Posterior cingulate gyrus (tissue), 11 donors: ENCODE measurements around the gene RAB7A.
"Not testable (repeated sequence)": the region's sequence is repeated elsewhere in the genome, so short reads cannot be mapped to it uniquely, and the experiment has no call there.

Experiments
- DNase-seq, 10 donors: peaks; one replicate each; pipeline versions ENCODE4 v3.0.0 to v3.0.0-alpha.2; 2020 to 2021; ENCODE audit warnings: mixed read lengths in 3 of 10
- intact Hi-C: fragments of 100-400 bp; cut with DNase I; formaldehyde crosslinking; loops from one replicate; pipeline ENCODE4 v1.15.1; 2023

Gene RAB7A

GRCh38 chr3:128813097-128813496 lies 87.1 kb downstream of the RAB7A start:
- DNase-seq: peak in 8 of 10 donors; percentile 35 to 92 (median 64)
- intact Hi-C loops: loop anchor here (10.0 kb wide), 1 partner anchor 52 kb away; no protein-coding TSS in a partner anchor

GRCh38 chr3:128814060-128814459 lies 88.1 kb downstream of the RAB7A start:
- intact Hi-C loops: loop anchor here (10.0 kb wide), 1 partner anchor 51 kb away; no protein-coding TSS in a partner anchor
- DNase-seq: no peak

GRCh38 chr3:128814519-128815317 lies 88.7 kb downstream of the RAB7A start:
- no peak for DNase-seq

GRCh38 chr3:128815318-128816064 lies 89.5 kb downstream of the RAB7A start:
- intact Hi-C loops: loop anchor here (10.0 kb wide), 1 partner anchor 49 kb away; no protein-coding TSS in a partner anchor
- no peak for DNase-seq

More at GRCh38 chr3:128814519-128815317, 88.7 kb downstream of the RAB7A start:
- intact Hi-C loops: loop anchor here (10.0 kb wide), 1 partner anchor 50 kb away; no protein-coding TSS in a partner anchor

GRCh38 chr3:128818186-128818787 lies 92.3 kb downstream of the RAB7A start:
- intact Hi-C loops: loop anchor here (10.0 kb wide), 1 partner anchor 47 kb away; no protein-coding TSS in a partner anchor
- DNase-seq: no peak

- intact Hi-C loops: no loop called here
- no peak for DNase-seq
Observed at GRCh38 chr3:128820252-128820839, 94.4 kb downstream of the RAB7A start.

GRCh38 chr3:128823008-128823407 lies 97.0 kb downstream of the RAB7A start:
- no peak for DNase-seq
- intact Hi-C loops: no loop called here

GRCh38 chr3:128823631-128824030 lies 97.6 kb downstream of the RAB7A start:
- DNase-seq: no peak
- intact Hi-C loops: no loop called here

- no peak for DNase-seq
- intact Hi-C loops: no loop called here
Observed at GRCh38 chr3:128824132-128824850, 98.3 kb downstream of the RAB7A start.

GRCh38 chr3:128825117-128825725 lies 99.2 kb downstream of the RAB7A start:
- intact Hi-C loops: no loop called here
- no peak for DNase-seq

- intact Hi-C loops: not testable (repeated sequence)
Observed at GRCh38 chr3:128829087-128829486, 103.1 kb downstream of the RAB7A start.

GRCh38 chr3:128829925-128830625 lies 104.1 kb downstream of the RAB7A start:
- intact Hi-C loops, DNase-seq: not testable (repeated sequence)

More at GRCh38 chr3:128829087-128829486, 103.1 kb downstream of the RAB7A start:
- DNase-seq: not testable (repeated sequence)

GRCh38 chr3:128830762-128831161 lies 104.8 kb downstream of the RAB7A start:
- peak in 1 of 10 donors; percentile 2 for DNase-seq
- intact Hi-C loops: not testable (repeated sequence)

- DNase-seq, intact Hi-C loops: not testable (repeated sequence)
Observed at GRCh38 chr3:128832979-128833378, 107.0 kb downstream of the RAB7A start.

GRCh38 chr3:128835096-128835495 lies 109.1 kb downstream of the RAB7A start:
- DNase-seq: no peak
- intact Hi-C loops: no loop called here

GRCh38 chr3:128841926-128842920 lies 116.2 kb downstream of the RAB7A start:
- intact Hi-C loops: no loop called here
- DNase-seq: peak in 1 of 10 donors; percentile 24

- peak in 1 of 10 donors; percentile 76 for DNase-seq
- intact Hi-C loops: no loop called here
Observed at GRCh38 chr3:128844502-128844901, 118.5 kb downstream of the RAB7A start.
